IMR-90 (cell line): ENCODE data around the gene SLCO3A1.

Source experiments
- BHLHE40 ChIP-seq: fragments of 150-350 bp; IDR thresholded peaks from 2 replicates; pipeline ENCODE4 v1.6.1; 2016; ENCODE audit warnings: mild to moderate bottlenecking, low read depth, low read length
- CEBPB ChIP-seq: IDR thresholded peaks from 2 replicates; pipeline ENCODE4 v1.6.1; 2012; ENCODE audit warnings: low read depth, low read length, improper control_type of control experiment
- MAFK ChIP-seq: IDR thresholded peaks from 2 replicates; pipeline ENCODE4 v1.6.1; 2012; ENCODE audit warnings: low read depth, low read length, improper control_type of control experiment
- MAZ ChIP-seq: IDR thresholded peaks from 2 replicates; pipeline ENCODE4 v1.6.1; 2012; ENCODE audit warnings: low read depth, mild to moderate bottlenecking, low read length, improper control_type of control experiment, moderate library complexity, borderline replicate concordance
- POLR2A ChIP-seq: IDR thresholded peaks from 2 replicates; pipeline ENCODE4 v1.6.1; 2012; ENCODE audit warnings: mild to moderate bottlenecking, low read depth, low read length
- RCOR1 ChIP-seq: IDR thresholded peaks from 2 replicates; pipeline ENCODE4 v1.6.1; 2012; ENCODE audit warnings: mild to moderate bottlenecking, low read length, improper control_type of control experiment; ENCODE audit not compliant: insufficient replicate concordance
- RFX5 ChIP-seq: IDR thresholded peaks from 2 replicates; pipeline ENCODE4 v1.8.0; 2012; ENCODE audit warnings: low read depth, mild to moderate bottlenecking, low read length, moderate library complexity
- TF ChIP-seq, protein P1 (sequence below): conservative IDR thresholded peaks from 2 replicates; pipeline ENCODE4 v1.5.1; 2012; ENCODE audit warnings: mild to moderate bottlenecking, low read depth, low read length, improper control_type of control experiment
- TF ChIP-seq, protein P2 (sequence below): fragments of 150-350 bp; IDR thresholded peaks from 2 replicates; pipeline ENCODE4 v1.6.1; 2017; ENCODE audit warnings: mild to moderate bottlenecking, antibody characterized with exemption, low read length, low read depth

DNA sequence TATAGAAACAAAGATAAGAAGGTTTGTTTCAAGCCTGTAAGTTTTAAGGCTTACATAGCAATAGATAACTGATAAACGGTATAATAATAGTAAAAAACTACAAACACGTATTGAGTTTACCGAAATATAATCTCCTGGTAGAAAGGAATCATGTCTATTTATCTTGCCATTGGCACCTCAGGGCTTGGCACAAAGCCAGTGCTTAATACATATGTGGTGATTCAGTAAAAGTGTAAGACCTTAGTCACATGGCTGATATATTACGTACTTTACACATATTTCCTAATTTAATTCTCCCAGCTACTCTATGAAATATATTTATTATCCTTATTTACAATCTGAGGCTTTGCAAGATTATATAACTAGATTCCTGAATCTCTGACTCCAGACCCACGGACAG lies 32.0 kb upstream of the SLCO3A1 start:
- TF ChIP-seq MAFK (no peak), CEBPB (no peak), POLR2A (no peak), RFX5 (no peak), RCOR1 (no peak), BHLHE40 (no peak), MAZ (no peak)
- TF ChIP-seq, protein P1, sequence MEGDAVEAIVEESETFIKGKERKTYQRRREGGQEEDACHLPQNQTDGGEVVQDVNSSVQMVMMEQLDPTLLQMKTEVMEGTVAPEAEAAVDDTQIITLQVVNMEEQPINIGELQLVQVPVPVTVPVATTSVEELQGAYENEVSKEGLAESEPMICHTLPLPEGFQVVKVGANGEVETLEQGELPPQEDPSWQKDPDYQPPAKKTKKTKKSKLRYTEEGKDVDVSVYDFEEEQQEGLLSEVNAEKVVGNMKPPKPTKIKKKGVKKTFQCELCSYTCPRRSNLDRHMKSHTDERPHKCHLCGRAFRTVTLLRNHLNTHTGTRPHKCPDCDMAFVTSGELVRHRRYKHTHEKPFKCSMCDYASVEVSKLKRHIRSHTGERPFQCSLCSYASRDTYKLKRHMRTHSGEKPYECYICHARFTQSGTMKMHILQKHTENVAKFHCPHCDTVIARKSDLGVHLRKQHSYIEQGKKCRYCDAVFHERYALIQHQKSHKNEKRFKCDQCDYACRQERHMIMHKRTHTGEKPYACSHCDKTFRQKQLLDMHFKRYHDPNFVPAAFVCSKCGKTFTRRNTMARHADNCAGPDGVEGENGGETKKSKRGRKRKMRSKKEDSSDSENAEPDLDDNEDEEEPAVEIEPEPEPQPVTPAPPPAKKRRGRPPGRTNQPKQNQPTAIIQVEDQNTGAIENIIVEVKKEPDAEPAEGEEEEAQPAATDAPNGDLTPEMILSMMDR, result no peak
- TF ChIP-seq, protein P2, sequence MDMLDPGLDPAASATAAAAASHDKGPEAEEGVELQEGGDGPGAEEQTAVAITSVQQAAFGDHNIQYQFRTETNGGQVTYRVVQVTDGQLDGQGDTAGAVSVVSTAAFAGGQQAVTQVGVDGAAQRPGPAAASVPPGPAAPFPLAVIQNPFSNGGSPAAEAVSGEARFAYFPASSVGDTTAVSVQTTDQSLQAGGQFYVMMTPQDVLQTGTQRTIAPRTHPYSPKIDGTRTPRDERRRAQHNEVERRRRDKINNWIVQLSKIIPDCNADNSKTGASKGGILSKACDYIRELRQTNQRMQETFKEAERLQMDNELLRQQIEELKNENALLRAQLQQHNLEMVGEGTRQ, result no peak
